Measurements from ENCODE around the gene CARS2.

CARS2 gene

GRCh38 chr13:110690516-110690915, 15.4 kb downstream of the CARS2 start:
- Histone ChIP-seq H3K9me3 (ENCODE audit: control insufficient read depth in 1 of 2, low read length in 2 of 2) (no peaks in the 10 kb centered on the region), H3K36me3 (ENCODE audit: control insufficient read depth in 1 of 2, insufficient read depth in 2 of 2, low read length in 2 of 2) (peaks cover 10 to 35% of the 10 kb centered on the region in 2 donors), H3K4me1 (ENCODE audit: control insufficient read depth in 1 of 2, insufficient read depth in 2 of 2, low read length in 2 of 2) (no peaks in the 10 kb centered on the region), H3K27me3 (ENCODE audit: low read depth, low read length) (no peaks in the 10 kb centered on the region), H3K4me3 (ENCODE audit: low read depth in 1 of 2, low read length in 2 of 2) (no peak overlapping the region), H3K27ac (ENCODE audit: low read length) (no peak overlapping the region)

GRCh38 chr13:110689711-110690110, 16.2 kb downstream of the CARS2 start:
- no peaks in the 10 kb centered on the region for H3K4me1 ChIP-seq (ENCODE audit: control insufficient read depth in 1 of 2, insufficient read depth in 2 of 2, low read length in 2 of 2)
- H3K4me3 ChIP-seq (ENCODE audit: low read depth in 1 of 2, low read length in 2 of 2), result no peak overlapping the region
- no peaks in the 10 kb centered on the region for H3K27me3 ChIP-seq (ENCODE audit: low read depth, low read length)
- peaks cover 10 to 33% of the 10 kb centered on the region in 2 donors for H3K36me3 ChIP-seq (ENCODE audit: control insufficient read depth in 1 of 2, insufficient read depth in 2 of 2, low read length in 2 of 2)
- H3K9me3 ChIP-seq (ENCODE audit: control insufficient read depth in 1 of 2, low read length in 2 of 2), result no peaks in the 10 kb centered on the region
- no peak overlapping the region for H3K27ac ChIP-seq (ENCODE audit: low read length)

- Histone ChIP-seq H3K4me1 (ENCODE audit: control insufficient read depth in 1 of 2, insufficient read depth in 2 of 2, low read length in 2 of 2) (peaks cover 0 to 1% of the 10 kb centered on the region in 2 donors), H3K27ac (ENCODE audit: low read length) (no peak overlapping the region), H3K4me3 (ENCODE audit: low read depth in 1 of 2, low read length in 2 of 2) (no peak overlapping the region), H3K27me3 (ENCODE audit: low read depth, low read length) (no peaks in the 10 kb centered on the region), H3K9me3 (ENCODE audit: control insufficient read depth in 1 of 2, low read length in 2 of 2) (no peaks in the 10 kb centered on the region), H3K36me3 (ENCODE audit: control insufficient read depth in 1 of 2, insufficient read depth in 2 of 2, low read length in 2 of 2) (peaks cover 10 to 33% of the 10 kb centered on the region in 2 donors)
Observed at GRCh38 chr13:110689041-110689440, 16.9 kb downstream of the CARS2 start.

- Histone ChIP-seq H3K4me3 (ENCODE audit: low read depth in 1 of 2, low read length in 2 of 2) (no peak overlapping the region), H3K36me3 (ENCODE audit: control insufficient read depth in 1 of 2, insufficient read depth in 2 of 2, low read length in 2 of 2) (peaks cover 21 to 41% of the 10 kb centered on the region in 2 donors), H3K4me1 (ENCODE audit: control insufficient read depth in 1 of 2, insufficient read depth in 2 of 2, low read length in 2 of 2) (peaks cover 0 to 6% of the 10 kb centered on the region in 2 donors), H3K9me3 (ENCODE audit: control insufficient read depth in 1 of 2, low read length in 2 of 2) (no peaks in the 10 kb centered on the region), H3K27ac (ENCODE audit: low read length) (no peak overlapping the region), H3K27me3 (ENCODE audit: low read depth, low read length) (no peaks in the 10 kb centered on the region)
Observed at GRCh38 chr13:110687736-110688135, 18.2 kb downstream of the CARS2 start.

GRCh38 chr13:110685305-110686020, 20.5 kb downstream of the CARS2 start:
- Histone ChIP-seq H3K36me3 (ENCODE audit: control insufficient read depth in 1 of 2, insufficient read depth in 2 of 2, low read length in 2 of 2) (peaks cover 33 to 57% of the 10 kb centered on the region in 2 donors), H3K27ac (ENCODE audit: low read length) (peak overlapping the region; percentile 59)

GRCh38 chr13:110684388-110685056, 21.4 kb downstream of the CARS2 start:
- peak overlapping the region; percentile 59 for H3K27ac ChIP-seq (ENCODE audit: low read length)
- H3K4me1 ChIP-seq (ENCODE audit: control insufficient read depth in 1 of 2, insufficient read depth in 2 of 2, low read length in 2 of 2), result peaks cover 0 to 6% of the 10 kb centered on the region in 2 donors
- H3K9me3 ChIP-seq (ENCODE audit: control insufficient read depth in 1 of 2, low read length in 2 of 2), result no peaks in the 10 kb centered on the region
- no peak overlapping the region for H3K4me3 ChIP-seq (ENCODE audit: low read depth in 1 of 2, low read length in 2 of 2)
- no peaks in the 10 kb centered on the region for H3K27me3 ChIP-seq (ENCODE audit: low read depth, low read length)
- peaks cover 33 to 58% of the 10 kb centered on the region in 2 donors for H3K36me3 ChIP-seq (ENCODE audit: control insufficient read depth in 1 of 2, insufficient read depth in 2 of 2, low read length in 2 of 2)

More at GRCh38 chr13:110685305-110686020, 20.5 kb downstream of the CARS2 start:
- H3K9me3 ChIP-seq (ENCODE audit: control insufficient read depth in 1 of 2, low read length in 2 of 2), result no peaks in the 10 kb centered on the region
- no peak overlapping the region for H3K4me3 ChIP-seq (ENCODE audit: low read depth in 1 of 2, low read length in 2 of 2)
- H3K4me1 ChIP-seq (ENCODE audit: control insufficient read depth in 1 of 2, insufficient read depth in 2 of 2, low read length in 2 of 2), result peaks cover 0 to 6% of the 10 kb centered on the region in 2 donors
- H3K27me3 ChIP-seq (ENCODE audit: low read depth, low read length), result no peaks in the 10 kb centered on the region

GRCh38 chr13:110683921-110684320, 22.0 kb downstream of the CARS2 start:
- Histone ChIP-seq H3K36me3 (ENCODE audit: control insufficient read depth in 1 of 2, insufficient read depth in 2 of 2, low read length in 2 of 2) (peaks cover 33 to 61% of the 10 kb centered on the region in 2 donors), H3K4me1 (ENCODE audit: control insufficient read depth in 1 of 2, insufficient read depth in 2 of 2, low read length in 2 of 2) (peaks cover 0 to 6% of the 10 kb centered on the region in 2 donors), H3K9me3 (ENCODE audit: control insufficient read depth in 1 of 2, low read length in 2 of 2) (no peaks in the 10 kb centered on the region), H3K27ac (ENCODE audit: low read length) (no peak overlapping the region), H3K4me3 (ENCODE audit: low read depth in 1 of 2, low read length in 2 of 2) (no peak overlapping the region), H3K27me3 (ENCODE audit: low read depth, low read length) (no peaks in the 10 kb centered on the region)

GRCh38 chr13:110683203-110683883, 22.6 kb downstream of the CARS2 start:
- H3K27ac ChIP-seq (ENCODE audit: low read length), result no peak overlapping the region
- no peaks in the 10 kb centered on the region for H3K9me3 ChIP-seq (ENCODE audit: control insufficient read depth in 1 of 2, low read length in 2 of 2)
- peaks cover 0 to 6% of the 10 kb centered on the region in 2 donors for H3K4me1 ChIP-seq (ENCODE audit: control insufficient read depth in 1 of 2, insufficient read depth in 2 of 2, low read length in 2 of 2)
- no peak overlapping the region for H3K4me3 ChIP-seq (ENCODE audit: low read depth in 1 of 2, low read length in 2 of 2)
- H3K36me3 ChIP-seq (ENCODE audit: control insufficient read depth in 1 of 2, insufficient read depth in 2 of 2, low read length in 2 of 2), result peaks cover 37 to 66% of the 10 kb centered on the region in 2 donors
- H3K27me3 ChIP-seq (ENCODE audit: low read depth, low read length), result no peaks in the 10 kb centered on the region

- Histone ChIP-seq H3K4me3 (ENCODE audit: low read depth in 1 of 2, low read length in 2 of 2) (no peak overlapping the region), H3K36me3 (ENCODE audit: control insufficient read depth in 1 of 2, insufficient read depth in 2 of 2, low read length in 2 of 2) (peaks cover 39 to 68% of the 10 kb centered on the region in 2 donors), H3K27ac (ENCODE audit: low read length) (no peak overlapping the region), H3K9me3 (ENCODE audit: control insufficient read depth in 1 of 2, low read length in 2 of 2) (no peaks in the 10 kb centered on the region), H3K27me3 (ENCODE audit: low read depth, low read length) (no peaks in the 10 kb centered on the region), H3K4me1 (ENCODE audit: control insufficient read depth in 1 of 2, insufficient read depth in 2 of 2, low read length in 2 of 2) (peaks cover 0 to 6% of the 10 kb centered on the region in 2 donors)
Observed at GRCh38 chr13:110682746-110683145, 23.2 kb downstream of the CARS2 start.

- H3K9me3 ChIP-seq (ENCODE audit: control insufficient read depth in 1 of 2, low read length in 2 of 2), result no peaks in the 10 kb centered on the region
- no peaks in the 10 kb centered on the region for H3K27me3 ChIP-seq (ENCODE audit: low read depth, low read length)
- peaks cover 0 to 6% of the 10 kb centered on the region in 2 donors for H3K4me1 ChIP-seq (ENCODE audit: control insufficient read depth in 1 of 2, insufficient read depth in 2 of 2, low read length in 2 of 2)
- H3K4me3 ChIP-seq (ENCODE audit: low read depth in 1 of 2, low read length in 2 of 2), result no peak overlapping the region
- H3K27ac ChIP-seq (ENCODE audit: low read length), result no peak overlapping the region
- H3K36me3 ChIP-seq (ENCODE audit: control insufficient read depth in 1 of 2, insufficient read depth in 2 of 2, low read length in 2 of 2), result peaks cover 34 to 62% of the 10 kb centered on the region in 2 donors
Observed at GRCh38 chr13:110681868-110682550, 23.9 kb downstream of the CARS2 start.

GRCh38 chr13:110680852-110681251, 25.1 kb downstream of the CARS2 start:
- Histone ChIP-seq H3K9me3 (ENCODE audit: control insufficient read depth in 1 of 2, low read length in 2 of 2) (no peaks in the 10 kb centered on the region), H3K27me3 (ENCODE audit: low read depth, low read length) (no peaks in the 10 kb centered on the region), H3K4me3 (ENCODE audit: low read depth in 1 of 2, low read length in 2 of 2) (no peak overlapping the region), H3K27ac (ENCODE audit: low read length) (no peak overlapping the region), H3K4me1 (ENCODE audit: control insufficient read depth in 1 of 2, insufficient read depth in 2 of 2, low read length in 2 of 2) (peaks cover 0 to 6% of the 10 kb centered on the region in 2 donors), H3K36me3 (ENCODE audit: control insufficient read depth in 1 of 2, insufficient read depth in 2 of 2, low read length in 2 of 2) (peaks cover 35 to 62% of the 10 kb centered on the region in 2 donors)
